ENCODE measurements around the gene ZNF200.

DNA sequence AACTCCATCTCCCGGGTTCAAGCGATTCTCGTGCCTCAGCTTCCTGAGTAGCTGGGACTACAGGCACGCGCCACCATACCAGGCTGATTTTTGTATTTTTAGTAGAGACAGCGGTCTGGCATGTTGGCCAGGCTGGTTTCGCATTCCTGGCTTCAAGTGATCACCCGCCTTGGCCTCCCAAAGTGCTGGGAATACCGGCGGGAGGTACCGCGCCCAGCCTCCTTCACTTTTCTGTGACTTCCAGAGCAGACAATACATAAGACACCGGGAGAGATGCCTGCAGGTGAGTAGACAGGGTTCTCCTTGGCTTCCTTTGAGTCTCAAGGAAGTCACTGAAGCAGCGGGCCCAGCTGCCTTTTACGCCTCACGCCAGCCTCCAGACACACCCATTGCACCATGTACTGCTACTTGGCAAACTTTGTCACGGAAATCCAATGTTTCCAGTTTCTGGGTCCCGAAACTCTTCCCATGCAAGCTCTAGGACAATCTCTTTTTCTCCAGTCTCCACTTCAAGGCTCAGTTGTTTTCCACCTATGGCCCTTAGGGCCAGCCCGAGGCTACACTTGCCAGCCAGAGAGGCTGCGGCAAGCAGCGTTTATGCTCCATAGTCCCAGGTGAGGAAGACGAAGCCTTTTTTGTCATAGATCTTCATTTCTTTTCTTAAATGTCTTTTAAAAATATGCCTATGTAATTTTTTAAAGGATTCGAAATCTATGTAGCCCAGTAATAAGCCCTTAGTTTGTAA lies 47.8 kb downstream of the ZNF200 start:
- TF ChIP-seq, protein P1, sequence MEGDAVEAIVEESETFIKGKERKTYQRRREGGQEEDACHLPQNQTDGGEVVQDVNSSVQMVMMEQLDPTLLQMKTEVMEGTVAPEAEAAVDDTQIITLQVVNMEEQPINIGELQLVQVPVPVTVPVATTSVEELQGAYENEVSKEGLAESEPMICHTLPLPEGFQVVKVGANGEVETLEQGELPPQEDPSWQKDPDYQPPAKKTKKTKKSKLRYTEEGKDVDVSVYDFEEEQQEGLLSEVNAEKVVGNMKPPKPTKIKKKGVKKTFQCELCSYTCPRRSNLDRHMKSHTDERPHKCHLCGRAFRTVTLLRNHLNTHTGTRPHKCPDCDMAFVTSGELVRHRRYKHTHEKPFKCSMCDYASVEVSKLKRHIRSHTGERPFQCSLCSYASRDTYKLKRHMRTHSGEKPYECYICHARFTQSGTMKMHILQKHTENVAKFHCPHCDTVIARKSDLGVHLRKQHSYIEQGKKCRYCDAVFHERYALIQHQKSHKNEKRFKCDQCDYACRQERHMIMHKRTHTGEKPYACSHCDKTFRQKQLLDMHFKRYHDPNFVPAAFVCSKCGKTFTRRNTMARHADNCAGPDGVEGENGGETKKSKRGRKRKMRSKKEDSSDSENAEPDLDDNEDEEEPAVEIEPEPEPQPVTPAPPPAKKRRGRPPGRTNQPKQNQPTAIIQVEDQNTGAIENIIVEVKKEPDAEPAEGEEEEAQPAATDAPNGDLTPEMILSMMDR (IDR thresholded peaks at IDR 0.05; ENCODE audit: low read depth, low read length, poor library complexity, severe bottlenecking), result no peak
- no peak for TF ChIP-seq EZH2phosphoT487 (IDR thresholded peaks at IDR 0.05; ENCODE audit: borderline replicate concordance, low read length)
